ENCODE results near the gene GPER1.
"Not testable (repeated sequence)": the region's sequence is repeated elsewhere in the genome, so short reads cannot be mapped to it uniquely, and the experiment has no call there.

GPER1 gene

GRCh38 chr7:1071731-1072254 is 16.1 kb upstream of the GPER1 start:
- no peak for DNase-seq (ENCODE audit: low read depth)
- TF ChIP-seq CTCF (conservative IDR thresholded peaks at IDR 0.05; ENCODE audit: low read length): no peak
- no peak overlapping the region for H3K4me3 ChIP-seq (ENCODE audit: low read length)

- no peak for TF ChIP-seq CTCF (conservative IDR thresholded peaks at IDR 0.05; ENCODE audit: low read length)
- DNase-seq (ENCODE audit: low read depth): no peak
Observed at GRCh38 chr7:1073142-1073977, 14.6 kb upstream of the GPER1 start.

GRCh38 chr7:1074018-1074417 is 13.9 kb upstream of the GPER1 start:
- DNase-seq (ENCODE audit: low read depth); H3K4me3 ChIP-seq (ENCODE audit: low read length): not testable (repeated sequence)

More at GRCh38 chr7:1073142-1073977, 14.6 kb upstream of the GPER1 start:
- no peak overlapping the region for H3K4me3 ChIP-seq (ENCODE audit: low read length)

- no peak overlapping the region for H3K4me3 ChIP-seq (ENCODE audit: low read length)
- DNase-seq (ENCODE audit: low read depth): no peak
- TF ChIP-seq CTCF (conservative IDR thresholded peaks at IDR 0.05; ENCODE audit: low read length): no peak
Observed at GRCh38 chr7:1074593-1075431, 13.1 kb upstream of the GPER1 start.

GRCh38 chr7:1076184-1077072 is 11.5 kb upstream of the GPER1 start:
- no peak for TF ChIP-seq CTCF (conservative IDR thresholded peaks at IDR 0.05; ENCODE audit: low read length)
- no peak for DNase-seq (ENCODE audit: low read depth)
- no peak overlapping the region for H3K4me3 ChIP-seq (ENCODE audit: low read length)

- H3K4me3 ChIP-seq (ENCODE audit: low read length): no peak overlapping the region
- no peak for DNase-seq (ENCODE audit: low read depth)
- TF ChIP-seq CTCF (conservative IDR thresholded peaks at IDR 0.05; ENCODE audit: low read length): no peak
Observed at GRCh38 chr7:1078519-1078918, 9.4 kb upstream of the GPER1 start.

GRCh38 chr7:1078985-1079384 is 8.9 kb upstream of the GPER1 start:
- H3K4me3 ChIP-seq (ENCODE audit: low read length): no peak overlapping the region
- no peak for DNase-seq (ENCODE audit: low read depth)
- TF ChIP-seq CTCF (conservative IDR thresholded peaks at IDR 0.05; ENCODE audit: low read length): no peak

Data from AG10803 (cell line).